ENCODE results near the gene WFS1. TPM values are rescaled to one million over a fixed set of nuclear protein-coding genes. Genes with fewer than 3 reads are reported as not detected.
A peak's percentile ranks its signal among the peaks of the same experiment; 100 is the strongest.

The WFS1 gene
- total RNA-seq, 4 donors from 2014 or later, result 95.7 to 137 (median 101) TPM

- no peak for TF ChIP-seq POLR2A (IDR thresholded peaks at IDR 0.05)
- TF ChIP-seq CTCF (IDR thresholded peaks at IDR 0.05), result no peak
- TF ChIP-seq EP300 (IDR thresholded peaks at IDR 0.05), result no peak
- no peak for TF ChIP-seq POLR2AphosphoS5 (IDR thresholded peaks at IDR 0.05)
- no peak for ATAC-seq
These were observed 27.7 kb downstream of the WFS1 start for GRCh38 chr4:6297266-6297815.

GRCh38 chr4:6298035-6298434 lies 28.4 kb downstream of the WFS1 start:
- Histone ChIP-seq H3K4me3 (no peak overlapping the region), H3K27me3 (no peaks in the 10 kb centered on the region), H3K4me1 (peaks cover 0 to 6% (median 0%) of the 10 kb centered on the region in 3 donors), H3K36me3 (peaks cover 0 to 98% of the 10 kb centered on the region in 2 donors), H3K9me3 (no peaks in the 10 kb centered on the region), H3K27ac (peak overlapping the region in 2 of 4 donors; percentile 9 to 22)
- 40 to 83% methylated on average over 1 to 4 of the region's 13 CpGs for WGBS, 2 donors (ENCODE audit: low coverage in 1 of 2)
- TF ChIP-seq EP300 (IDR thresholded peaks at IDR 0.05), result no peak
- peak; percentile 38 for TF ChIP-seq POLR2AphosphoS5 (IDR thresholded peaks at IDR 0.05)
- no peak for ATAC-seq

More at GRCh38 chr4:6297266-6297815, 27.7 kb downstream of the WFS1 start:
- Histone ChIP-seq H3K27me3 (no peaks in the 10 kb centered on the region), H3K4me3 (no peak overlapping the region), H3K36me3 (peaks cover 0 to 98% of the 10 kb centered on the region in 2 donors), H3K4me1 (peaks cover 0 to 6% (median 0%) of the 10 kb centered on the region in 3 donors), H3K9me3 (no peaks in the 10 kb centered on the region), H3K27ac (peak overlapping the region in 1 of 4 donors; percentile 22)
- 83 to 89% methylated on average over 4 to 15 of the region's 15 CpGs for WGBS, 2 donors (ENCODE audit: low coverage in 1 of 2)

- Histone ChIP-seq H3K4me1 (peaks cover 0 to 6% (median 0%) of the 10 kb centered on the region in 3 donors), H3K36me3 (peaks cover 0 to 98% of the 10 kb centered on the region in 2 donors), H3K27ac (no peak overlapping the region), H3K27me3 (no peaks in the 10 kb centered on the region), H3K4me3 (no peak overlapping the region), H3K9me3 (no peaks in the 10 kb centered on the region)
- no peak for ATAC-seq
- TF ChIP-seq CTCF (IDR thresholded peaks at IDR 0.05) (no peak), EP300 (IDR thresholded peaks at IDR 0.05) (no peak), POLR2A (IDR thresholded peaks at IDR 0.05) (no peak), POLR2AphosphoS5 (IDR thresholded peaks at IDR 0.05) (no peak)
- no CpG with 5 or more reads among the region's 6 CpGs for WGBS, 2 donors (ENCODE audit: low coverage in 1 of 2)
These were observed 29.2 kb downstream of the WFS1 start for GRCh38 chr4:6298852-6299251.

- Histone ChIP-seq H3K4me1 (peaks cover 0 to 6% (median 0%) of the 10 kb centered on the region in 3 donors), H3K27ac (no peak overlapping the region), H3K9me3 (no peaks in the 10 kb centered on the region), H3K36me3 (peaks cover 0 to 98% of the 10 kb centered on the region in 2 donors), H3K4me3 (no peak overlapping the region), H3K27me3 (no peaks in the 10 kb centered on the region)
- no peak for TF ChIP-seq POLR2A (IDR thresholded peaks at IDR 0.05)
- TF ChIP-seq CTCF (IDR thresholded peaks at IDR 0.05), result no peak
- TF ChIP-seq EP300 (IDR thresholded peaks at IDR 0.05), result no peak
- TF ChIP-seq POLR2AphosphoS5 (IDR thresholded peaks at IDR 0.05), result no peak
- no peak for ATAC-seq
- WGBS, 2 donors (ENCODE audit: low coverage in 1 of 2), result 90 to 100% methylated on average over 1 to 7 of the region's 12 CpGs
These were observed 30.2 kb downstream of the WFS1 start for GRCh38 chr4:6299875-6300274.

GRCh38 chr4:6300359-6300758 lies 30.7 kb downstream of the WFS1 start:
- WGBS, 2 donors (ENCODE audit: low coverage in 1 of 2), result 84% methylated on average over 5 of the region's 11 CpGs; no CpG with 5 or more reads in 1 of the 2 donors

More at GRCh38 chr4:6300359-6300758, 30.7 kb downstream of the WFS1 start:
- Histone ChIP-seq H3K4me3 (no peak overlapping the region), H3K27me3 (no peaks in the 10 kb centered on the region), H3K36me3 (peaks cover 0 to 93% of the 10 kb centered on the region in 2 donors), H3K27ac (no peak overlapping the region), H3K9me3 (no peaks in the 10 kb centered on the region), H3K4me1 (peaks cover 0 to 6% (median 0%) of the 10 kb centered on the region in 3 donors)
- ATAC-seq, result no peak
- TF ChIP-seq POLR2AphosphoS5 (IDR thresholded peaks at IDR 0.05), result no peak
- TF ChIP-seq EP300 (IDR thresholded peaks at IDR 0.05), result no peak
- no peak for TF ChIP-seq POLR2A (IDR thresholded peaks at IDR 0.05)
- no peak for TF ChIP-seq CTCF (IDR thresholded peaks at IDR 0.05)
